GM18517 (cell line): ENCODE results near the gene AMIGO2.

Source experiments
- ATAC-seq: cut with Tn5 transposase; IDR thresholded peaks from one replicate; pipeline ENCODE4 v1.9.1; 2021; ENCODE audit warnings: mild to moderate bottlenecking, moderate library complexity; ENCODE audit not compliant: unreplicated experiment

The AMIGO2 gene

GRCh38 chr12:47038270-47038748, 41.5 kb downstream of the AMIGO2 start:
- no peak for ATAC-seq

- no peak for ATAC-seq
Observed at GRCh38 chr12:47035484-47035883, 44.3 kb downstream of the AMIGO2 start.

- no peak for ATAC-seq
Observed at GRCh38 chr12:47034661-47035060, 45.1 kb downstream of the AMIGO2 start.

- ATAC-seq: no peak
Observed at GRCh38 chr12:47033789-47034555, 45.8 kb downstream of the AMIGO2 start.

GRCh38 chr12:47033081-47033480, 46.7 kb downstream of the AMIGO2 start:
- ATAC-seq: no peak

GRCh38 chr12:47032644-47033043, 47.1 kb downstream of the AMIGO2 start:
- ATAC-seq: no peak

- no peak for ATAC-seq
Observed at GRCh38 chr12:47029903-47030302, 49.9 kb downstream of the AMIGO2 start.

GRCh38 chr12:47028981-47029708, 50.6 kb downstream of the AMIGO2 start:
- ATAC-seq: no peak

- ATAC-seq: no peak
Observed at GRCh38 chr12:47028186-47028585, 51.6 kb downstream of the AMIGO2 start.
